RCC 7860 (cell line): ENCODE measurements around the gene ADGRB2.

Source experiments
- DNase-seq: peaks from one replicate; pipeline ENCODE4 v3.0.0-alpha.2; 2015; ENCODE audit warnings: low spot score
- FAIRE-seq: peaks from 2 replicates; lab custom pipeline; 2012; peaks lifted over from hg19 to GRCh38; lab: Jason Lieb, UNC

Gene ADGRB2

DNA sequence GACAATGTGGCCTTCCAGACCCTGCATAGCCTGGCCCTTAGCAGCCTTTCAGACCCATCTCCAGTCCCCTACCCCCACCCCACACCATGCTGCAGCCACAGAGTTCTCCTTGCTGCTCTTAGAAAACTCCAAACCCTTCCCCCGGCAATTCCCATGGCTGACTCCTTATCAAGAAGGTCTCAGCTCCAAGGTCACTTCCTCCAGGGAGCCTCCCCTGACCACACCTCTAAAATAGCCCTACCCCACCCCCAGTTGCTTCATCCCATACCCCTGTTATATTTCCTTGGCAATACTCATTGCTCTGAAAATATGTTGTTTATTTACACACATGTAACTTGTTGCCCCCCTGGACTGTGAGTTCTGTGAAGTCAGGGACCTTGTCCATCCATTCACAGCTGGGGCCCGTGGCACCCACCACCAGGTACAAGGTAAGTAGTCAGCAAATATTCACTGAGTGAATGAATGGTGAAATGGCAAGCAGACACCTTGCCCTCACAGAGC, 4.3 kb upstream of the ADGRB2 start:
- no peak for DNase-seq
- FAIRE-seq = no peak

DNA sequence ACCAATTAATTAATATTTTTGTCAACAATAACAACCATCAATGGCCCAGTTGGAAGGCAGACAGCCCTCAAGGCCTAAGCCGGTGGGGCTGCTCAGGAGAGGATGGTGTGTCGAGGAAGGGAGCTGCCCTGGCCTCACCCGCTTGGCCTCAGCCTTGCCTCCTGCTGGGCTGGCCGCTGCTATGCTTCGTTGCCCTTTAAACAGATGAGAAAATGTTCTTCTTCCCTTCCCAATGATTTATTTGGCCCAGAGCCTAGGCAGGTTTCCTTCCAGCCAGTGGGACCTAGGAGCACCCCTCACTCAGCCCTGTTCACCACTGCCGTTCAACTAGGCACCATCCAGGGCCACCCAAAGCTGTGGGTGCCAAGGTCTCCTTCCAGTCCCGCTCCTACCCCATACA, 3.1 kb upstream of the ADGRB2 start:
- DNase-seq = peak; percentile 69
- peak; percentile 87 for FAIRE-seq

DNA sequence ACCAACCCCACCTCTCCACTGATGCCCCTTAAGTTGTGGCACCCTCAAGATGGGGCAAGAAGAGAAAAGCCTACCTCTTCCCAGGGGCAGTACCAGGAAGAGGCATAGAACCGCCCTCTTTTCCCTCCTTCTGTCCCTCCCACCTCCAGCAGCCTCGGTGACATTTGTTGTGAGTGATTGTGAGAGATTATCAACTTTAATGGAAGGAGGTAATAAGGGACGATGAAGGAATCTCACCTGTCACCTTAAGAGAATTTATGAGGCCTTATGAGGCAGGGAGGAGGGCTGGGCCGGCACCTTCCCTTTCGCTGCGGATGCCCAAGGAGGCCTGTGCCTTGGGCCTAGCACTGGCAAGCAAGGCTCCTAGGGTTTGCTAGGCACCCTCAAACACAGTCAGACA, 1.4 kb upstream of the ADGRB2 start:
- no peak for DNase-seq
- FAIRE-seq = no peak

DNA sequence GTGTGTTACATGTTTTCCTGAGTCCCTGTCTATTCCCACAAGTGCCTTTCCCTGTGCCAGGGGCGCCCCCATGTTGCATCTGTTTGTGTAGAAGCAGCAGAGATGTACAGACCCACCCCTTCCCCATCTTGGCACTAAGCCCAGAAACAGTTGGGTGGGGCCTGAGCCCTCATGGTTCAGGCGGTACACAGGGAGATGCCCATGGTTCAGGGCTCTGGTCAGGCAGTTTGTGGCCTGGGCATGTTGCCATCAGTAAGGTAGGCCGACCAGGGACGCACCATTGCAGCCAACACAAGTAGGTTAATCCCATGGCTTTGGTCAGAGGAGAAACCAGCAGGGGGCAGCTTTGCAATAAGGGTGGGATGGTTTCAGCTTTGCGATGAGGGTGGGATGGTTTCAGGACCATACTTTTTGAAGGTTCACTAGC, 914 bp upstream of the ADGRB2 start:
- no peak for FAIRE-seq
- DNase-seq = peak; percentile 17

DNA sequence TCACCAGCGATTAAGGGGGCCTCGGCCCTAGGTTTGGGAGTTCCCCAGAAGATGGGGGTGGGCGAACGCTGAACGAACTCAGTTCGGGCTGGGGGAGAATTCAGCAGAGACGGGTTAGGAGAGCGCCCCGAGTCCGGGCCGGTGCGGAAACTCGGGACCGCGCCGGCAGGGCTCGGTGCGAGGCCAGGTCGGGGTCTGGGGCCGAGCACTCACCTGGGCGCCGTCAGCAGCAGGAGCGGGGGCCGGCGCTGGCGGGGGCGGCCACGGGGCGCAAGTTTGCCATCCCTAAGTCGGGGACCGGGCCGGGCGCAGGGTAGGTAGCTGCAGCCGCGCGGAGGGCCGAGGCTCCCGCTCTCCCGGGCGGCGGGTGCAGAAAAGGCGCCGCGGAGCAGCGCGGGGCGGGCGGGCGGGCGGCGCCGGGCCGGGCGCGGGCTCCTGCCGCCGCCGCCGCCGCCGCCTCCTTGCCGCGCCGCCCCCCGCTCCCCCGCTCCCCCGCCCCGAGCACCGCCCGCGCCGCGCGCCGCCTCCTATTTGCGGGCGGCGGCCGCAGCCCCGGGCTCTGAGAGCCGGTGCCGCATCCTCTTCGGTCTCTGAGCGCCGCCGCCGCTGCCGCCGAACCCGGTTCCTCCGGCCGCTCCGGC, 349 bp downstream of the ADGRB2 start:
- FAIRE-seq (no peak), DNase-seq (no peak)

DNA sequence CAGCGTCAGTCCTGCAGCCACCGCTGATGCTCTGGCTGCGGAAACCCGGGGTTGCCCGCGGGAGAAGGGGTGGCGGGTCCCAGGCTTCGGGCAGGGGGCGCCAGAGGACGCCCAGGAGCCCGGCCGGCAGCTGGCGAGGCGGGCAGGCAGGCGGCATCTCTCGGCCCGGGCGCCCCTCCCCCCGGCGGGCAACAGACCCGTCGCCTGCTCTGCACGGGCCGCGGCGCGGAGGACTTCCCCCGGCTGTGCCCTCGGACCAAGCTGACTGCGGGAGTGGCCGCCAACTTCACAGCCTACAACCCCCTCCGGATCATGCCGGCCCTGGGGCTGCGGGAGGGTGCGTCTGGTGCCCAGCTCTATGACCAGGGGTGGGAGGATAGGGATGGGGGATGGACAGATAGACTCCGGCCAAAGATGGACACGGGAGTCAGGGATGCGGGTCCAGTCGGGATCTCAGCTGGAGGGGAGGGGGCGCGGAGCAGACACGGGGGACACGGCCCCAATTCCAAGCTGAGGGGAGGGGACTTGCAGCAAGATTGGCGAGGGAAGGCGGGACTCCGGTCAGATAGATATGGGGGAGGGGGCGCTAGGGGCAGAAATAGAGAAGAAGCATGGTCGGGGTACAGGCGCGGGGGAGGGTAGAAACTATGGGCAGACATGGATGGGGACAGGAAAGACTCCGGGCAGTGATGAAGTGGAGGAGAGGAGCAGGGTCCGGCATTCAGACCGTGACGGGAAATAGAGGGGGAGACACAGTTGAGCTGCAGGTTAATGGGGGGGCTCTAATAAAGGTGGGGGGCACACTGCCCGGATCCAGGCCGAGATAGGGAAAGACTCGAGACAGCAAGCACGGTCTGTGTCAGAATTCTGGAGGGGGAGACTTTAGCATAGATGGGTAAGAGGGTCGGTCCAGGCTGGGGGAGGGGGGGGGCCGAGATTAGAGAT, 1.1 kb downstream of the ADGRB2 start:
- FAIRE-seq = no peak
- DNase-seq = peak; percentile 37

DNA sequence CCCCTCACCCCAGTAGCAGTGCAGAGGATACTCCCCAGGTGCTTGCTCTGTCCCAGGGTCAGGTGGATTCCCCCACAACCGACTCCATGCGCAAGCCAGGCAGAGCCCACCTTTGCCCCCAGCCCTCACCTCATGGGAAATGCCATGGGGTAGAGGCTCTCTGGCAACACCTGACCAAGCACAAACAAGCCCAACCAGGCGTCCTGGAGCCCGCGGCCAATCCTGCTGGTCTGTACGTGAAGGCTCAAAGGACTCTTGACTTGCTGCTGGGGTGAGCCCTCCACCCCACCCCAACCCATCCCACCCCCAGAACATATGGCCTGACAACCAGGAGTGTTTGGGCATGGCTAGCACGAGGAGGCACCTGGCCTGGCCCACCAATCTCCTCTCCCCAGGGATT, 1.8 kb downstream of the ADGRB2 start:
- no peak for FAIRE-seq

DNA sequence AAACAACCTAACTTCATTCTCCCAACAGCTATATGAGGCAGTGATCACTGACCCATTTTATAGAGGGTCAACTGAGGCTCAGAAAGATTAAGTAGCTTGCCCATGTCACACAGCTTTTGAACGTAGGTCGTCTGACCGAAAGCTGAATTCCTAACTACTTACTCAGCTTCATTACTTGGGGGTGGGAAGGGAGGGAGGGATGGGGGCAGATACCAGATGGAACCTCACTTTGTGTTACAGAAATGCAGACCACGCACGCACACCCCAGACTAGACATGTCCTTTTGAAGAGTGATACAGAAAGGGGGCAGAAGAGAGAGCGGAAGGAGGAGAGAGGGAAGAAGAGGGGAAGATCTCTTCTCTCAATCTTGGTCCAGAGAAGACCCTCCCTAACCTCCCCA, 2.3 kb downstream of the ADGRB2 start:
- DNase-seq = peak; percentile 77
- no peak for FAIRE-seq

More for the DNA sequence above, 1.8 kb downstream of the ADGRB2 start:
- DNase-seq = no peak

DNA sequence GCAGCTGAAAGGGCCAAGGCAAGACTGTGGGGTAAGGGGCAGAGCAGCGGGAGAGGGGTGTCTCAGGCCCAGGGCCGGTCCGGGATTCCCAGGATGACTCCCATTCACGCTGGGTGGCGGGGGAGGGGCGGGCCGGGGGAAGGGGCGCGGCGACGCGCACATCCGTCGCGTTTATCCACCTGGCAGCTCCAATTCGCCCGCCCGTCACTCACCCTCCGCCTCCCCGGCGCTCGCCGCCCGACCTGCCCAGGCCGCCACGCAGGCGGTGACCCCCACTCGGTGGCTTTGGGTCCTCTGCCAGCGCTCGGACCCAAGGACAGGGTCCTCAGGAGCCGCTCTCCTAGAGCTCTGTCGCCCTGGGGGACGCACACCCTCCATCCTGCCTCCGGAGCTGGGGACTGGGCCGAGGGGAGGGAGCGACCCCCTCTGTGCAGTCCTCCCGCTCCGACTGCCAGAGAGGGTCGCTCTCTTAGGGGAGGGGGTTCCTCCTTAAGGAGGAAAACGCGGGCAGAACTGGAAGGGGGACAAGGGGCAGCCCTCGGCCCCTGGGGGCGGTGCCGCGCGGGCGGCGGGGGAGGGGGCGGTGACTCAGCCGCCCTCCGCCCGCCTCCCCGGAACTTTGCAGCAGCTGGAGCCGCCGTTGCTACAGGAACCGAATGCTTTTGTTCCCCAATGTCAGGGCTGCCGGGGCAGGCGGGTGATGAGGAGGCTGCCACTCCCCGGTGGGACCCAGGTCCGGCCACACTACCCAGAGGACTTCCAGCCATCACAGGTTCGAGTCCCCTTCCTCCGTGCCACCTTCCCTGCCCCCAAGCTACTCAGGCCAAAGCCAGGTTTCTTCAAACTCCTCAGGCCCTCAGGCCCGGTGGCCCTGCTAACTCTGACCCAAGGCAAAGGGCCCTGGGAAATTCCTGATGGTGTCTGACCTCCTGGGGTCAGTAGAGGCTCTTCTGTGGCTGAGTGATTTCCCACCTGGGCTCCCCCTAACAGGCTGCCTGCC, 3.4 kb downstream of the ADGRB2 start:
- FAIRE-seq = no peak

DNA sequence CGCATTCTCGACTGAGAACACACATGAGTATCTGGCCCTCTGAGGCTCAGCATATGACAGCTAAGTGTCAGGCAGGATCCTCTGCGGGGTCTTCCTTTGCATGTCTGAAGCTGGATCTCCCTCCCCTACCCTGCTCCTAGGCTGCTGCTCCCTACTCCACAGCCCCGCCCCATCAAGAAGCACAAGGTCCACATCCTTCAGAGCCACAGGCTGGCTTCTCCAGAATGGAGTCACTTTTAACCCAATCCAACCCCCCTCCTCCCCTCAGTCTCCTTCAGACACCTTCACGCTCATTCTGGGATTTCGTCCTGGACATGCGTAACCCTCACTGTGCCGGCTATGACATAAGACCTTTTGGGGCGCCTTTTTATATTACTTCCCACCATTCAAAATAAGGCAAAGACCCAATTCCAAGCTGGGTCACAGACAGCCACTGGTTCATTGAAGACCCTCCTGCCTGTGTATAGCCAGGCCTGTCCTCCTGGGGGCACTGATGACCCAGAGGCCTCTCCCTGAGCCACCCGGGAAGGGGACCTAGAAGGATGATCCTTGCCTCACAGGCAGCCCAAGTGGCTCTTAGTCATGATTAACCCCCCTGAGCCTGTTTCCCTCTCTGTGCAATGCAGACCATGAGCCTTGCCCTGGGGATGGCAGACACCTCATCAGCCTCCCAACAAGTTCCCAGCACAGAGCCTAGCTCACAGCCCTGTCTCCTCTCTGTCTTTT, 4.7 kb downstream of the ADGRB2 start:
- FAIRE-seq (no peak), DNase-seq (no peak)

More for the DNA sequence above, 3.4 kb downstream of the ADGRB2 start:
- peak; percentile 51 for DNase-seq

DNA sequence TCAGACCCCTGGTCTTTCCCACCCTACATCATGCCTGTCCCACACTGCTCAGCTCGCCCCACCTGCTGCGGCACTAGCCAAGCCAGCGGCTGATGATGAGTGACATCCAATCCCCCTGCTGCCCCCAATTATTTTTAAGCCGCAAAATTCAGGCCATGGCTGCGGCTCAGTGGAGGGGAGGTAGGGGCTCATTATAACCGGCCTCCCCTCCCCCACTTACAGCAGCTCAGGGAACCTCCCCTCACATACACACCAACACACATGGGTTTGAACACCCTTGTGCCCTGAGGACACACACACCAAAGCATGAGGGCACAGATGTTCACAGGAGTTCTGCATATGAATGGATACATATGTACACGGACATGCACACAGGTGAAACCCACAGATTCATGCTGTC, 5.3 kb downstream of the ADGRB2 start:
- no peak for FAIRE-seq
- no peak for DNase-seq

DNA sequence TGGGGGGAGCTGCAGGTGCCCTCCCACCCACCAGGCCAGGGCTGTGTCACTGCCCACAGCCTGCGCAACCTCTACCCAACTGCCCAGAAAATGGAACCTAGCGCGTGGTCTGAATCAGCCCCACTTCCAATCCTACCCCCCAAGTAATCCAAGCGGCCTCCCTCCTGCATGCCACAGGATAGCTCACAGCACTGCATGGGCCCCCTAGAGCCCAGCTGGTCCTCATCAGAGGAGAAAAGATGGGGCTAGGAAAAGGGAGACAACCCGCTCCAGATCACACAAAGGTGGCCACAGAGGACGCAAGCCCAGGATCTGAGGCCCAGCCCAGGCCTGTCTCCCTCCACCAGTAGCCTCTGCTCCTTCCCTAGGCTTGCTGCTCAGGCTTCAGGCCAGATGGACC, 6.2 kb downstream of the ADGRB2 start:
- FAIRE-seq (no peak), DNase-seq (no peak)

DNA sequence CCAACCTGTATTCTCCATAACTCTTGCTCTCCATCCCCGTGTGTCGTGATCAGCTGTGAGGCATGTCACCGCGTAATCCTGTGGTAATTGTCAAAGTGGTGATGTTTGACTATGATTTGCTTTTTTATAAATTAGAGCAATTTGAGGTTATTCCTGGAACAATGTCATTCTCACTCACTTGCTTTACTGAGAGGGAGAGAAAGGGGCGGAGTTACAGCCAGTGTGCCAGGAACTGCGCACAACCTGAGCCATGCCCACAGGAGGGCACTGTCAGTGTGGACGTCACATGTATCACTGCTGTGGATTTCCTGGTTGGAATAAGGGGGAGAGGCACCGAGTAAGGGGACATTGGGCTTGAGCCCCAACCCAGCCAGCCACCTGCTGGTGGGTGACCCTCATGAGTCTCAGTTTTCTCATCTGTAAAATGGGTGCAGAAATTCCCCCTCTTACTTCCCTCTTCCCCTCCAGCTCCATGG, 6.9 kb downstream of the ADGRB2 start:
- no peak for DNase-seq
- FAIRE-seq = no peak

DNA sequence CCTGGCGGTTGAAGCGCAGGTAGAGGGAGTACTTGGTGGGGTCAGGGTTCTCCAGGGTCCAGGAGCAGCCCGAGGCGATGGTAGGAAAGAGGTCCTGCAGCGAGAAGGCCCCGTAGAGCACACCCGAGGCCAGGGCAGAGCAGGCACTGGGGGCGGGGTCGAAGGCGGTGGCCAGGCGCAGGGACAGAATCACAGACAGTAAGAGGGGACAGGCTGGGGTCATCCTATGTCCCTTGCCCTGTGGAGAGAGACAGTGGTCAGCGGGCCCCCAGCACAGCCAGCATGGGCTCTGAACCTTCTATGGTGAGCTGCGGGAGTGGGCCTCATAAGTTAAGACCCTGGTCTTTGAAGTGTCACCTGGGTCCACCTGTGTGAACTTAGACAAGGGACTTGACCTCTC, 7.6 kb downstream of the ADGRB2 start:
- DNase-seq (no peak), FAIRE-seq (no peak)

DNA sequence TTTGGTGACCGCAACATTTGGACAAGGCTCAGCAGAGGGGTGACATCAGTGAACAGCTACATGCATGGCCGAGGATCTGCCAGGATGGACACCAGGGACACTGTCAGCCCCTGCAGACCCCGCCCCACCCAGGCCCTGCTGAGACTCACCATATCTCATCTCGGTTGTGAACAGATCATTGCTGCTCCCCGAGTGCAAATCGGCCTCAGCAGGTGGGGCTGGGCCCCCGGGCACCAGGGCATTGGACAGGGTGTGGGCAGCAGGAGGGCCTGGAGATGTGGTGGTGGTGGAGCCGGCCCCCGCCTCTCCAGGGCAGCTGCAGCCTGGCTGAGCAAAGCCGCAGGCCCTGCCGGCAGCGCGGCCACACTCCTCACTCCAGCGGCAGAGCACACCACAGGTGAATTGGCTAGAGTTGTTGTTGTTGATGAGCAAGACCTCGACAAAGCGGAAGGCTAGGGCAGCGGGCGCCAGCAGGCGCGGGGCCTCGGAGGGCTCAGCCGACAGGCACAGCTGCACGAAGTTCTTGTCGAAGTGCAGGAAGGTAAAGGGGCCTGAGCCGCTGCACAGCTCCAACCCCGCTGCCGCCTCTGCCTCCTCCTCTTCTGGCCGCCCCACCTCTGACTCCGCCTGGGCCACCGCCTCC, 8.2 kb downstream of the ADGRB2 start:
- DNase-seq (no peak), FAIRE-seq (no peak)

DNA sequence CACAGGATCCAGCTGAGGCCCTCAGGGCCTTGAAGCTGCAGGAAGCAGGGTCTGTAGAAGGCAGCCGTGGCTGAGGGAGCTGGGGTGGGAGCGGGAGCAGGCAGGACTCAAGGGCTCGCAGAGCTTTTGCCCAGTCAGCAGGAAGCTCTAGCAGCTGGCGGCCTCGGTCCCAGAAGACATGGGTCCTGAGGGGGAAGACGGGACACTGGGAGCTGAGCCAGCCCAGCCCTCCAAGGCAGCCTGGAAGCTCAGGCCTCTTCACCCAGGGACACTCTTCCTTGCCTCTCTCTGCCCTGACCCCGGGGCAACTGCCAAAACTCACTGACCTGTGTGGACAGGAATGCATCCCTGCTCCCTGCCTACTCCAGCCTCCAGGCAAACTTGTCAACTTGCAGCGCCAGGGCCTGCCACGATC, 8.9 kb downstream of the ADGRB2 start:
- DNase-seq = no peak
- no peak for FAIRE-seq

DNA sequence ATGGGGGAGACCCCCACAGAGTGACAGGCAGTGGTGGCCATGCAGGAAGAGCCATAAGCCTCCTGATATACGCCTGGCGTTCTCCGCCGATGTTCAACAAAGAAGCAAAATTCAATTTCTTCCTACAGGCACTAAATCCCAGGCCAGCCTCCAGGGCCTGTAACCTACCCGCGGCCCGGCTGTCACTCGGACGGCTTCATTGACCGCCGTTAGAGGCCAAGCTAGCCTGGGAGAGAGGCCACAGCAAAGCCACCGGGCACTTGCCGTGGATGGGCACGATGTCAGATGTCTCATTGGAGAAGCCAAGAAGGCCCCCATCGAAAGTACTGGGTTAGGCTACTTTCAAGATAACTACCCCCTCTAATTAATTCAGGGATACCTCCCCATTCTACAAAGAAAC, 9.7 kb downstream of the ADGRB2 start:
- FAIRE-seq (no peak), DNase-seq (no peak)

DNA sequence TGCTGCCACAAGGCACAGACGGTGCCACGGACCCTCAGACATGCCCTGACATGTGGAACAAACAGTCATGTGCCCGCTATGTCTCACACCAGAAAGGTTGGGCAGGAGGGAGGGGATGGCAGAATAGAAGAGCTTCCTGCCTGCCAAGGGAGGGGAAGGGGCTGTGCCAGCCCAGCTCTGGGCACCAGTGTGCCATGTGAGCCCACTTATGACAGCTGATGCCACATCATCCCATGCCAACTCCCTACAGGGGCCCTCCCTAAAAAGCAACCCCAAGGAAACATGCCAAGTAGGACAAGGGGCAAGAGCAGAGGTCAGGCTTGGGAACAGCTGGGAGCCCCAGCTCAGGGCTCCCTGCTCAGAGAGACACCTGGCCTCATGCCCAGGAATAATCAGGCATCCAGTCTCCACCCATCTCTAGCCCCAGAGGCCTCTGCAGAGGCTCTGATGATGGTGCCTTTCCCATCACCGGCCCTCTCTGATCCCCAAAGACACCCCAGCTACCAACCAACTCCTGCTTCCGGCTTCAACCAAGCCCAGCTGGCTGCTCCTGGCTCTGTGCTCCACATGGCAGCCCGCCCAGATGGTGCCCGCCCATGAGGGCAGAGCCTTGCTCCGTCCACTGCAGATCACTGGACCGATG, 10.3 kb downstream of the ADGRB2 start:
- FAIRE-seq (no peak), DNase-seq (no peak)

DNA sequence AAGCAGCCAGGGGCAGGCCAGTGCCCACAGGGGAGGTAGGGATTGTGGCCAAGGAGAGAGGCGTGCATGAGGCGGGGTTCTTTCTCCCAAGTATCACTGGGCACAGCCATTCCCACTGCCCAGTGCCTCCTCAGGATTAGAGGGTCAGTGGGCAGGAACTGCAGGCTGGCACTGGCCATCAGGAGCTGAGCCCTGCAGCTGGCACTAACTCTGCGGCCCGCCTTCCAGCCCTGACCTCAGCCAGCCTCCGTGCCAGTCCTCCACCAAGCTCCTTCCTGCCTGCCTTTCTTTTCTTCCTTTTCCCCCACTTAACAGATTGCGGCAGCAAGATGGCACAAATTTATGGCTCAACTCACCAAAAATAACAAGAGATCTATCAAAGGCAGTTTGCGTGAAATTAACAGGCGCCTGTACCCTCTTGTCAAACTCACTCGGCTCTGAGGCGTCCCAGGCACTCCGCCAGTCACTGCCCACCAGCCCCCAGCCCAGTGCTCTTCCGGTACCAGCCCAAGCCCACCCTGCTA, 11.1 kb downstream of the ADGRB2 start:
- FAIRE-seq (no peak), DNase-seq (no peak)
